SKM-1 (cell line): ENCODE measurements around the gene FGD4.
"Not testable (repeated sequence)": the region's sequence is repeated elsewhere in the genome, so short reads cannot be mapped to it uniquely, and the experiment has no call there.

Experiments
- DNase-seq: peaks from one replicate; lab custom pipeline; 2025; ENCODE audit not compliant: unreplicated experiment; lab: John Stamatoyannopoulos, UW

Gene FGD4

DNA sequence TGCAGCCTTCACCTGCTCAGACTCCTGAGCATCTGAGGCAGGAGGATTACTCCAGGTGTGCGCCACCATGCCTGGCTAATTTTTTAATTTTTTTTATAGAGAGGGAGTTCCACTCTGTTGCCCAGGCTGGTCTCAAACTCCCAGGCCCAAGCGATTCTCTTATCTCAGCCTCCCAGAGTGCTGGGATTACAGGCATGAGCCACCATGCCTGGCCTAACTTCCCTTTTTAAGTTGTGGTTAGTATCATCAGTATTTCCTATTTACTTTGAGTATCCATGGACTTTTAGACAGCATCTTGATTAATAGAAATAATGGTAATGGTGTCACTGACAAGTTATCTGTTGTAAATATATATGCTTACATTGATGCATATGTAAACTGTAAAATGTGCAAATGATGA, 116.9 kb downstream of the FGD4 start:
- DNase-seq, result peak; percentile 18

GRCh38 chr12:32517966-32518365, 118.6 kb downstream of the FGD4 start:
- no peak for DNase-seq

- no peak for DNase-seq
These were observed 119.7 kb downstream of the FGD4 start for GRCh38 chr12:32519047-32519446.

GRCh38 chr12:32522331-32523221, 123.2 kb downstream of the FGD4 start:
- no peak for DNase-seq

DNA sequence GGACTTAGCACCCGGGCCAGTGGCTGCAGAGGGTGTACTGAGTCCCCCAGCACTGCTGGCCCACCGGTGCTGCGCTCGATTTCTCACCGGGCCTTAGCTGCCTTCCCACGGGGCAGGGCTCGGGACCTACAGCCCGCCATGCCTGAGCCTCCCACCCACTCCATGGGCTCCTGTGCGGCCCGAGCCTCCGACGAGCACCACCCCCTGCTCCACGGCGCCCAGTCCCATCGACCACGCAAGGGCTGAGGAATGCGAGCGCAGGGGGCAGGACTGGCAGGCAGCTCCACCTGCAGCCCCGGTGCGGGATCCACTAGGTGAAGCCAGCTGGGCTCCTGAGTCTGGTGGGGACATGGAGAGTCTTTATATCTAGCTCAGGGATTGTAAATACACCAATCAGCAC, 126.4 kb downstream of the FGD4 start:
- not testable (repeated sequence) for DNase-seq

- DNase-seq, result not testable (repeated sequence)
These were observed 127.0 kb downstream of the FGD4 start for GRCh38 chr12:32526343-32526742.

DNA sequence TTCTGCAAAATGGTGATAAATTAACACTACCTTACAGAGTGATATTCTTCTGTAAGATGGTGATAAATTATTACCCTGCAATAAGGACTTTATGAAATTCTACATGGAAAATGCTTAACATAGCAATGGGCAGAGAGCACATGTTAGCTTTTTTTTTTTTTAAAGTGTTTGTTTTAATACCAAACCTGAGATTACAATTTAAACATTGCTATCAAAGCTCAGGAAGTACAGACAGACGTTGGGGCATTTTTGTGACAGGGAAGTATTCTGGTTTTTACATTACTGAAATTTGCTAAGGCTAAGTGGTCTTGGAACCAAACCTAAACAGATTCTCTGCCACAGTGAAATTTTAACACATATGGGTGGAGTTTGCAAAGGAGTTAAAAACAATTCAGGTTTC, 133.1 kb downstream of the FGD4 start:
- DNase-seq, result no peak

GRCh38 chr12:32532951-32533350, 133.6 kb downstream of the FGD4 start:
- DNase-seq, result no peak

GRCh38 chr12:32533506-32533905, 134.1 kb downstream of the FGD4 start:
- not testable (repeated sequence) for DNase-seq

- DNase-seq, result no peak
These were observed 134.7 kb downstream of the FGD4 start for GRCh38 chr12:32533971-32534590.

GRCh38 chr12:32534698-32535097, 135.3 kb downstream of the FGD4 start:
- no peak for DNase-seq

DNA sequence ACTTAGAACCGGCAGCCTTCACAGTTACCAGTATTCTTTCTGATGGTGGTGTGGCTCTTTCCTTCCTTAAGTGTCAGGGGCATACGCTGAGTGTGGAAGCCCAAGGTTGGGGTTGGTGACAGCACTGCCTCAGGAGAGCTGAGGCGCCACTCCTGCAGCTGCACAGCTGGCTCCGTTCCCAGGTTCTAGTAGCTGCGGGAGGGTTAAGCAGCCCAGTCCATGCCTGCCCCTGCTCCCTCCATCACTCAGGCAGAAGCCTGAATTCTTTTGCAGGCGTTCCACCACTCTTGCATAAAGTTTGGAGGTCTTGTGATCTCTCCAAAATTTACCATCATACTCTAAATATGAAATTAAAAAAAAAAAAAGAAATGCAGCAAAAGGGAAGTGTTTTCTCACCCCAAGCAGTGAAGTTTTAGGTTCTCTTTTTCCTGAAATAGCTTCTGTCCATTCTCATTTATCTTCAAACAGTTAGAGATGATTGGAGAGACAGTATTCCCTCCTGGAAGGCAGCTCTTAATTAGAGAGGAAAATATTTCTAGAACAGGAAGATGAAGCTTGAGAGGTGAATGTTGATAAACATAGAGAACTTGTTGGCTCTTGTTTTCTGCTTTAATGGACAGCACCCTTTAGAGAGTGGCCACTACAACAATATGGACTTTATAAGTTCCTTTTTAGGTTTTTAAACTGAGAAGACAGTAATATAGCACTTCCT, 136.1 kb downstream of the FGD4 start:
- DNase-seq, result peak; percentile 10

- no peak for DNase-seq
These were observed 136.6 kb downstream of the FGD4 start for GRCh38 chr12:32536000-32536345.

DNA sequence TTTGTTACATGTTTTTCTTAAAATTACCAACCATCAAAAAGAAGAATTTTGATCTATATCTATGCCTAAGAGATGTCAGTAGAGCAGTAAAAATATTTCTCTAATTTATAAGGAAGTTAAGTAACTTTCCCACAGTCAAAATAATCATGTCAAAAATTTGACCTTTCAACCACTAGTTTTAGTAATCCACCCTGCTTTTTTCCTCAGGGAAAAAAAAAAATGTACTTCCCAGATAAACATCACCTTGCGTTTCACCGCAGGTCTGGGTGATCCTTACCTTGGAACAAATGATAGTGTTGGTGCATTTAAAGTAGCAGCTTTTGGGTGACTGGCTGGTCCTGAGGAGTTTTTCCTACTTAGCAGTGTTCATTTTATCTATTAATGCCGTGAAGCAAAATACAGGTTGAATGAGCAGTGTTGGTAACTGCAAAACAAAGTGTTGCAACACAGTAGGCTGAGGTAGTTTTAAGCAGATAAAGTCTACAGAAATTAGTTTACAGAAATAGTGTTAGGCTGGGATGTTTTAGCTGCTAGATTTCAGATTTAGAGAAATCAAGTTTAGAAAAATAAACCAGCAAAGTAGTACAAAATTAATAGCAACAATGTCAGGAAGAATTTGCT, 142.5 kb downstream of the FGD4 start:
- DNase-seq, result no peak

GRCh38 chr12:32542428-32543229, 143.3 kb downstream of the FGD4 start:
- DNase-seq, result no peak

GRCh38 chr12:32544893-32545292, 145.5 kb downstream of the FGD4 start:
- no peak for DNase-seq

DNA sequence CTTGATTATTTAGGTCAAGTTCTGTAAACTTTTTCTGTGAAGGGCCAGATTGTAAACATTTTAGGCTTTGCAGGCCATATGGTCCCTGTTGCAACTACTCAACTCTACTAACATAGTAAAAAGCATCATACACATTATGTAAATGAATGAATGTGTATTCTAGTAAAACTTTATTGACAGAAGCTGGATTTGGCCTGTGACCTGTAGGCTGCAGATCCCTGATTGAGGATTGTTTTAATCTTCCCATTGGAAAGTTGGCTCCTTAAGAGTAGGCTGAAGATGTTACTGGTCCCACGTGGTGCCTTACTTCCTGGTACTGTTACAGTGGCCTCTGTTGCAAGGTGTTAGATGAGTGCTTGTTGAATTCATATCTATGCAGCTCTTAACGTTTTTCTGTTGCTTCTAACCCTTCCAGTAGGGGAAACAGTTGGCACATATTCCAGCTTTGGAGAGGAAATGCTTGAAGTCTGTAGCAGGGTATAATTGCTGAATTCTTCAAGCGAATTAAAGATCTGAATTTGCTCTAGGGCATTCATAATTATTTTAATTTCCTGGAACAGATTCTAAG, 146.1 kb downstream of the FGD4 start:
- no peak for DNase-seq

GRCh38 chr12:32546272-32546671, 146.9 kb downstream of the FGD4 start:
- no peak for DNase-seq

DNA sequence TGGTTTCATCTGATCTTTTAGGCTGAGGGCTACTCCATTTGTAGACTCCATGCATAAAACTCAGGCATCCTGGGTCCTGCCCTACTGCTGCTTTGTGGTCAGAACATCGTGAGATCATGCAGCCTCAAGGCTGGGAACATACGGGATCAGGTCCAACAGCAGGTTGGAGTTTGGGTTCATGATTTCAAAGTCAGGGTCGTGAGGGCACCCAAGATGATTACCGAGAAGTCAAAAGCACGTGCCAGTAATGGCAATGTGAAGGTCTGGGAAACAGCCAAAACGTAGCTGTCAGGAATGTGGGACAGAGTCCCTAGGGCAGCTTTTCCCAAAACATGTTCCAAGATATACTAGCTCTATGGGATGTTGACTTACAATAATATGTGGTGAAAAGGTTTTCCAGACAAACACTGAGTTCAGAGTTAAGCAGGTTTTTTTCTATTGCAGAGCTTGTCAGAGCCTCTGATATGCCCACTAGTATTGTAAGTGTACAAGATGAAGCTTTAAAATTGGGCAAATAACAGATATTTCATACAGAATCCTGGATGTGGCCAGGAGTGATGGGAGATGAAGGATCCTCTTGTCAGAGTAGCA, 149.4 kb downstream of the FGD4 start:
- DNase-seq, result no peak

GRCh38 chr12:32549675-32550079, 150.3 kb downstream of the FGD4 start:
- no peak for DNase-seq
